ENCODE measurements around the gene MEN1.

DNA sequence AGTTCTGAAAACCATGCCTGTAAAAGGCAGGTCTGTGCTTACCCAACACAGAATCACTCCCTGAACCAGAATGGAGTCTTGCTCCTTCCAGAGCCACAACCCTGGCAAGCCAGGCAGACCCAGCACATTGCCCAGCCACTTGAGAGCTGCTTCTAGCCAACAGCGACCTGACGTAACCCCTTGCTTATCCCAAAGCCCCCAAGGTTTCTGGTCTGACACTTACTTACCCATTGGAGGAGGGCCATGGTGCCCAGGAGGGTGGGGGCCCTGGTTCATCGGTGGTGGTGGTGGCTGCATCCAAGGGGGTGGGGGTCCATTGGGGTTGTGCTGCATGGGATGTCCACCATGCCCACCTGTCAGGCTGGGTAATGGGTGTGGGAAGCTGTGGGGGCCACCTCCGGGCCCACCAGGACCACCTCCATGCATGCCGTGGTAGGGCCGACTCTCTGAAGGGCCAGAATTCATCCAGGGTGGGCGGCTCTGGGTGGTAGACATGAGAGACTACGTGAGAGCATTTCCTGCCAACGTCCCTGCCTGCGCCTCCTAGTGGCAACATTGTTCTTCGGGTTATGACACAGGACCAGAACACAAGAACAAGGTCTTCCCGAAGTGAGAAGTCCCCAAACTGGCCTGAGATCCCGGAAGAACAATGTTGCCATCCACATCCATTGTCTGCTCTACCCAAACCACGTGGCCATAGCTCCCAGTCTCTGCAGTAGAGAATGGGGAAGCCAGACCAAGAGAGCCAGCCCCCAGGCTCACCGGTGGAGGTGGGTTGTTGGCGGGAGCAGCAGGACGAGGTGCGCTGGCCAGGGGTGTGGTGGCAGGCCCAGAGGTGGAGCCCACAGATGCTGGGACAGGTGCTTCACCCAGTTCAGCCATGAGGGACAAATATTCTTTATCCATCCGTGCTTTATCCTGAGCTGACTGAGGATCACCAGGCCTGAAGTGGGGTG, 42.7 kb downstream of the MEN1 start:
- TF ChIP-seq, protein P1, sequence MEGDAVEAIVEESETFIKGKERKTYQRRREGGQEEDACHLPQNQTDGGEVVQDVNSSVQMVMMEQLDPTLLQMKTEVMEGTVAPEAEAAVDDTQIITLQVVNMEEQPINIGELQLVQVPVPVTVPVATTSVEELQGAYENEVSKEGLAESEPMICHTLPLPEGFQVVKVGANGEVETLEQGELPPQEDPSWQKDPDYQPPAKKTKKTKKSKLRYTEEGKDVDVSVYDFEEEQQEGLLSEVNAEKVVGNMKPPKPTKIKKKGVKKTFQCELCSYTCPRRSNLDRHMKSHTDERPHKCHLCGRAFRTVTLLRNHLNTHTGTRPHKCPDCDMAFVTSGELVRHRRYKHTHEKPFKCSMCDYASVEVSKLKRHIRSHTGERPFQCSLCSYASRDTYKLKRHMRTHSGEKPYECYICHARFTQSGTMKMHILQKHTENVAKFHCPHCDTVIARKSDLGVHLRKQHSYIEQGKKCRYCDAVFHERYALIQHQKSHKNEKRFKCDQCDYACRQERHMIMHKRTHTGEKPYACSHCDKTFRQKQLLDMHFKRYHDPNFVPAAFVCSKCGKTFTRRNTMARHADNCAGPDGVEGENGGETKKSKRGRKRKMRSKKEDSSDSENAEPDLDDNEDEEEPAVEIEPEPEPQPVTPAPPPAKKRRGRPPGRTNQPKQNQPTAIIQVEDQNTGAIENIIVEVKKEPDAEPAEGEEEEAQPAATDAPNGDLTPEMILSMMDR (conservative IDR thresholded peaks at IDR 0.05 in 1 of 2, IDR thresholded peaks at IDR 0.05 in 1 of 2; ENCODE audit: extremely low read depth in 1 of 2, insufficient read depth in 1 of 2, low read depth in 1 of 2, low read length in 2 of 2), result peak; percentile 72 to 79
- TF ChIP-seq EZH2 (IDR thresholded peaks at IDR 0.05; ENCODE audit: borderline replicate concordance, low read length), result no peak
